B cell (primary cell): ENCODE data around the gene ABCA13. TPM values are rescaled to one million over a fixed set of nuclear protein-coding genes. Genes with fewer than 3 reads are reported as not detected.

Experiments
- ATAC-seq: fragments of 200-7000 bp; cut with Tn5 transposase; one replicate; pipeline ENCODE4 v1.10.0; 2021; ENCODE audit warnings: low read depth, mild to moderate bottlenecking, moderate number of reproducible peaks, moderate library complexity
- CTCF ChIA-PET: fragments of 350-600 bp; sonication (Branson Sonifier 250); formaldehyde crosslinking; loops from one replicate; lab custom pipeline; 2021; ENCODE audit warnings: antibody characterized with exemption, inconsistent platforms; lab: Charles Lee
- POLR2A ChIA-PET: fragments of 350-600 bp; sonication (Branson Sonifier 250); formaldehyde crosslinking; loops from one replicate; lab custom pipeline; 2021; ENCODE audit warnings: antibody characterized with exemption; lab: Charles Lee
- DNase-seq: peaks from one replicate; pipeline ENCODE4 v3.0.0; 2013
- H2AFZ ChIP-seq: 2 replicates; pipeline ENCODE4 v1.6.1; 2012; ENCODE audit warnings: mild to moderate bottlenecking, low read depth, low read length; ENCODE audit not compliant: insufficient read depth, poor library complexity, severe bottlenecking
- H3K27ac ChIP-seq, 2 donors: 1 replicate in 1 of 2; 2 replicates in 1 of 2; pipeline ENCODE4 v1.5.1; 2012 to 2013; ENCODE audit warnings: low read length in 2 of 2, mild to moderate bottlenecking in 2 of 2, moderate library complexity in 1 of 2
- H3K27me3 ChIP-seq, 4 experiments: fragments of 200-600 bp in 1 of 4; sonication (generic) in 1 of 4; replicated peaks in 1 of 4; 1 replicate in 2 of 4; 2 replicates in 2 of 4; pipeline versions ENCODE4 v1.6.1 to v1.7.0; 2013 to 2016; ENCODE audit warnings: low read length in 3 of 4, mild to moderate bottlenecking in 2 of 4, mixed read lengths in 1 of 4, moderate library complexity in 1 of 4; ENCODE audit not compliant: insufficient read depth in 4 of 4, control insufficient read depth in 3 of 4; ENCODE audit errors: control extremely low read depth in 1 of 4
- H3K36me3 ChIP-seq, 2 experiments: replicated peaks in 1 of 2; 1 replicate in 1 of 2; 2 replicates in 1 of 2; pipeline versions ENCODE4 v1.6.1 to v1.7.1; 2013; ENCODE audit warnings: low read length in 1 of 2; ENCODE audit not compliant: insufficient read depth in 2 of 2, control insufficient read depth in 1 of 2; ENCODE audit errors: control extremely low read depth in 1 of 2, extremely low read depth in 1 of 2
- H3K4me1 ChIP-seq, 2 donors: fragments of 200-600 bp in 1 of 2; sonication (generic) in 1 of 2; 1 replicate in 1 of 2; 2 replicates in 1 of 2; pipeline versions ENCODE4 v1.5.1 to v1.6.1; 2013 to 2017; ENCODE audit warnings: low read length in 2 of 2; ENCODE audit not compliant: control insufficient read depth in 2 of 2, insufficient read depth in 2 of 2
- H3K4me2 ChIP-seq: replicated peaks from 2 replicates; pipeline ENCODE3; 2012; ENCODE audit warnings: mild to moderate bottlenecking, low read depth, low read length; ENCODE audit not compliant: poor library complexity, severe bottlenecking
- H3K4me3 ChIP-seq, 5 experiments: fragments of 200-600 bp in 1 of 5; sonication (generic) in 1 of 5; 1 replicate in 3 of 5; 2 replicates in 2 of 5; pipeline versions ENCODE4 v1.5.1 to v1.7.0; 2011 to 2016; ENCODE audit warnings: low read length in 4 of 5, mild to moderate bottlenecking in 4 of 5, low read depth in 2 of 5, control low read depth in 1 of 5, moderate library complexity in 1 of 5; ENCODE audit not compliant: insufficient read depth in 1 of 5; ENCODE audit errors: control extremely low read depth in 1 of 5, extremely low read depth in 1 of 5
- H3K79me2 ChIP-seq: fragments of 200-600 bp; sonication (generic); one replicate; pipeline ENCODE4 v1.6.0; 2016; ENCODE audit warnings: low read length; ENCODE audit not compliant: control insufficient read depth, insufficient read depth
- H3K9ac ChIP-seq: fragments of 200-600 bp; sonication (generic); 2 replicates; pipeline ENCODE4 v1.6.1; 2017; ENCODE audit warnings: mild to moderate bottlenecking, low read length, moderate library complexity
- H3K9me3 ChIP-seq, 3 donors: one replicate each; pipeline versions ENCODE4 v1.6.1 to v1.7.1; 2013; ENCODE audit warnings: low read length in 2 of 3; ENCODE audit not compliant: control insufficient read depth in 2 of 3, insufficient read depth in 1 of 3; ENCODE audit errors: control extremely low read depth in 1 of 3
- H4K20me1 ChIP-seq: 2 replicates; pipeline ENCODE4 v1.6.0; 2012; ENCODE audit warnings: mild to moderate bottlenecking, low read length; ENCODE audit not compliant: insufficient read depth, control insufficient read depth, poor library complexity, severe bottlenecking
- H3K27ac Mint-ChIP-seq: one replicate; pipeline ENCODE4 v1.8.0; 2021; ENCODE audit warnings: mixed read lengths
- H3K27me3 Mint-ChIP-seq: one replicate; pipeline ENCODE4 v1.8.0; 2021; ENCODE audit warnings: mixed read lengths
- H3K4me1 Mint-ChIP-seq: one replicate; pipeline ENCODE4 v1.8.0; 2021; ENCODE audit warnings: mixed read lengths
- H3K4me3 Mint-ChIP-seq: one replicate; pipeline ENCODE4 v1.8.0; 2021; ENCODE audit warnings: mixed read lengths
- H3K9me3 Mint-ChIP-seq: one replicate; pipeline ENCODE4 v1.8.0; 2022; ENCODE audit warnings: mixed read lengths; ENCODE audit not compliant: insufficient read depth
- CTCF ChIP-seq: fragments of 200-600 bp; IDR thresholded peaks from one replicate; pipeline ENCODE4 v1.8.0; 2022; ENCODE audit warnings: antibody characterized with exemption, mild to moderate bottlenecking
- EZH2 ChIP-seq: IDR thresholded peaks from 2 replicates; pipeline ENCODE4 v1.6.1; 2012; ENCODE audit warnings: borderline replicate concordance, low read depth, mild to moderate bottlenecking, moderate library complexity, low read length; ENCODE audit not compliant: insufficient read depth, poor library complexity, severe bottlenecking
- WGBS: methylation state at CpG from one replicate; pipeline ENCODE4 v1.1.5; 2013; ENCODE audit warnings: missing lambda C conversion rate; ENCODE audit not compliant: insufficient coverage; 5-methylcytosine and 5-hydroxymethylcytosine counted together
- intact Hi-C: fragments of 100-400 bp; cut with micrococcal nuclease; formaldehyde crosslinking; loops from one replicate; pipeline ENCODE4 v1.10.0; 2022
- polyA minus RNA-seq: library from RNA; depleted of rRNA, polyadenylated mRNA; stranded (reverse); fragments of >200 nt; gene quantifications from 2 replicates; pipeline ENCODE4 v1.2.3, GENCODE V29; 2012
- polyA plus RNA-seq: library from polyadenylated mRNA; depleted of rRNA; stranded (reverse); fragments of >200 nt; gene quantifications from 2 replicates; pipeline ENCODE4 v1.2.3, GENCODE V29; 2012
- total RNA-seq, 2 donors: library from RNA; stranded (reverse); fragments of 120-200 nt in 1 of 2; gene quantifications; 1 replicate in 1 of 2; 2 replicates in 1 of 2; pipeline versions ENCODE4 v1.2.3 to v1.2.4, GENCODE V29; 2013 to 2022

ABCA13 gene, protein sequence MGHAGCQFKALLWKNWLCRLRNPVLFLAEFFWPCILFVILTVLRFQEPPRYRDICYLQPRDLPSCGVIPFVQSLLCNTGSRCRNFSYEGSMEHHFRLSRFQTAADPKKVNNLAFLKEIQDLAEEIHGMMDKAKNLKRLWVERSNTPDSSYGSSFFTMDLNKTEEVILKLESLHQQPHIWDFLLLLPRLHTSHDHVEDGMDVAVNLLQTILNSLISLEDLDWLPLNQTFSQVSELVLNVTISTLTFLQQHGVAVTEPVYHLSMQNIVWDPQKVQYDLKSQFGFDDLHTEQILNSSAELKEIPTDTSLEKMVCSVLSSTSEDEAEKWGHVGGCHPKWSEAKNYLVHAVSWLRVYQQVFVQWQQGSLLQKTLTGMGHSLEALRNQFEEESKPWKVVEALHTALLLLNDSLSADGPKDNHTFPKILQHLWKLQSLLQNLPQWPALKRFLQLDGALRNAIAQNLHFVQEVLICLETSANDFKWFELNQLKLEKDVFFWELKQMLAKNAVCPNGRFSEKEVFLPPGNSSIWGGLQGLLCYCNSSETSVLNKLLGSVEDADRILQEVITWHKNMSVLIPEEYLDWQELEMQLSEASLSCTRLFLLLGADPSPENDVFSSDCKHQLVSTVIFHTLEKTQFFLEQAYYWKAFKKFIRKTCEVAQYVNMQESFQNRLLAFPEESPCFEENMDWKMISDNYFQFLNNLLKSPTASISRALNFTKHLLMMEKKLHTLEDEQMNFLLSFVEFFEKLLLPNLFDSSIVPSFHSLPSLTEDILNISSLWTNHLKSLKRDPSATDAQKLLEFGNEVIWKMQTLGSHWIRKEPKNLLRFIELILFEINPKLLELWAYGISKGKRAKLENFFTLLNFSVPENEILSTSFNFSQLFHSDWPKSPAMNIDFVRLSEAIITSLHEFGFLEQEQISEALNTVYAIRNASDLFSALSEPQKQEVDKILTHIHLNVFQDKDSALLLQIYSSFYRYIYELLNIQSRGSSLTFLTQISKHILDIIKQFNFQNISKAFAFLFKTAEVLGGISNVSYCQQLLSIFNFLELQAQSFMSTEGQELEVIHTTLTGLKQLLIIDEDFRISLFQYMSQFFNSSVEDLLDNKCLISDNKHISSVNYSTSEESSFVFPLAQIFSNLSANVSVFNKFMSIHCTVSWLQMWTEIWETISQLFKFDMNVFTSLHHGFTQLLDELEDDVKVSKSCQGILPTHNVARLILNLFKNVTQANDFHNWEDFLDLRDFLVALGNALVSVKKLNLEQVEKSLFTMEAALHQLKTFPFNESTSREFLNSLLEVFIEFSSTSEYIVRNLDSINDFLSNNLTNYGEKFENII (N-terminal part only)
- total RNA-seq, result not detected in 2 replicates
- total RNA-seq (2013), result 0.07 TPM
- polyA plus RNA-seq, result not detected in 2 replicates
- polyA minus RNA-seq, result under 0.01 TPM in 1 of 2 replicates, not detected in the other

- Histone ChIP-seq H3K9ac (no peak within 1 kb of the TSS), H3K9me3 (no peaks in the 10 kb centered on the region), H3K79me2 (no peaks in the 10 kb centered on the region), H3K4me1 (no peaks in the 10 kb centered on the region), H4K20me1 (no peaks in the 10 kb centered on the region), H3K27me3 (no peaks in the 10 kb centered on the region), H2AFZ (no peak within 1 kb of the TSS), H3K36me3 (no peaks in the 10 kb centered on the region), H3K4me3 (no peak within 1 kb of the TSS), H3K27ac (no peak within 1 kb of the TSS), H3K4me2 (no peak within 1 kb of the TSS)
- peaks cover 9% of the 10 kb centered on the region for H3K27me3 Mint-ChIP-seq
- no peak within 1 kb of the TSS for H3K27ac Mint-ChIP-seq
- DNase-seq, result no peak
- H3K4me3 Mint-ChIP-seq, result no peak within 1 kb of the TSS
- WGBS, result 94% methylated on average over 4 of the region's 4 CpGs
- CTCF ChIA-PET, result no interaction called here
- TF ChIP-seq EZH2, result no peak
- no peak for TF ChIP-seq CTCF
- intact Hi-C loops, result no loop called here
- POLR2A ChIA-PET, result no interaction called here
- H3K4me1 Mint-ChIP-seq, result no peaks in the 10 kb centered on the region
- peaks cover 5% of the 10 kb centered on the region for H3K9me3 Mint-ChIP-seq
- ATAC-seq, result no peak
Observed at GRCh38 chr7:48171202-48171601, at the start of gene ABCA13. Gene ABCA13 (plus strand): TSS chr7:48171458. CDS start chr7:48171484, 26 bp downstream.
